Nephron progenitor cell (in vitro differentiated cells): ENCODE measurements around the gene DMPK.

Experiments used
- DNase-seq: peaks from one replicate; pipeline ENCODE4 v3.0.0; 2021
- H3K27ac Mint-ChIP-seq: 2 replicates; pipeline ENCODE4 v1.8.0; 2021; ENCODE audit warnings: mild to moderate bottlenecking, moderate library complexity, mixed read lengths
- H3K27me3 Mint-ChIP-seq: 2 replicates; pipeline ENCODE4 v1.8.0; 2021; ENCODE audit warnings: mild to moderate bottlenecking, low read depth, mixed read lengths; ENCODE audit not compliant: poor library complexity
- H3K36me3 Mint-ChIP-seq: 2 replicates; pipeline ENCODE4 v1.8.0; 2021; ENCODE audit warnings: low read depth, mixed read lengths
- H3K4me1 Mint-ChIP-seq: 2 replicates; pipeline ENCODE4 v1.8.0; 2021; ENCODE audit warnings: mixed read lengths
- H3K4me3 Mint-ChIP-seq: 2 replicates; pipeline ENCODE4 v1.8.0; 2021; ENCODE audit warnings: mild to moderate bottlenecking, moderate library complexity, mixed read lengths
- H3K9me3 Mint-ChIP-seq: 2 replicates; pipeline ENCODE4 v1.8.0; 2021; ENCODE audit warnings: mild to moderate bottlenecking, moderate library complexity, mixed read lengths
- TF ChIP-seq, protein P1 (sequence below): fragments of 200-600 bp; sonication (generic); IDR thresholded peaks from 2 replicates; pipeline ENCODE4 v1.5.0; 2021; ENCODE audit warnings: antibody characterized with exemption

DMPK gene

GRCh38 chr19:45817010-45817724, 34.9 kb upstream of the DMPK start:
- peaks cover 6% of the 10 kb centered on the region for H3K27me3 Mint-ChIP-seq
- DNase-seq, result peak; percentile 99
- peaks cover 53% of the 10 kb centered on the region for H3K4me1 Mint-ChIP-seq
- H3K36me3 Mint-ChIP-seq, result peaks cover 8% of the 10 kb centered on the region
- H3K4me3 Mint-ChIP-seq, result peak overlapping the region; percentile 72
- no peaks in the 10 kb centered on the region for H3K9me3 Mint-ChIP-seq
- TF ChIP-seq, protein P1, sequence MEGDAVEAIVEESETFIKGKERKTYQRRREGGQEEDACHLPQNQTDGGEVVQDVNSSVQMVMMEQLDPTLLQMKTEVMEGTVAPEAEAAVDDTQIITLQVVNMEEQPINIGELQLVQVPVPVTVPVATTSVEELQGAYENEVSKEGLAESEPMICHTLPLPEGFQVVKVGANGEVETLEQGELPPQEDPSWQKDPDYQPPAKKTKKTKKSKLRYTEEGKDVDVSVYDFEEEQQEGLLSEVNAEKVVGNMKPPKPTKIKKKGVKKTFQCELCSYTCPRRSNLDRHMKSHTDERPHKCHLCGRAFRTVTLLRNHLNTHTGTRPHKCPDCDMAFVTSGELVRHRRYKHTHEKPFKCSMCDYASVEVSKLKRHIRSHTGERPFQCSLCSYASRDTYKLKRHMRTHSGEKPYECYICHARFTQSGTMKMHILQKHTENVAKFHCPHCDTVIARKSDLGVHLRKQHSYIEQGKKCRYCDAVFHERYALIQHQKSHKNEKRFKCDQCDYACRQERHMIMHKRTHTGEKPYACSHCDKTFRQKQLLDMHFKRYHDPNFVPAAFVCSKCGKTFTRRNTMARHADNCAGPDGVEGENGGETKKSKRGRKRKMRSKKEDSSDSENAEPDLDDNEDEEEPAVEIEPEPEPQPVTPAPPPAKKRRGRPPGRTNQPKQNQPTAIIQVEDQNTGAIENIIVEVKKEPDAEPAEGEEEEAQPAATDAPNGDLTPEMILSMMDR, result peak; percentile 99
- H3K27ac Mint-ChIP-seq, result no peak overlapping the region

- H3K27ac Mint-ChIP-seq, result peak overlapping the region; percentile 48
- peak overlapping the region; percentile 87 for H3K4me3 Mint-ChIP-seq
These were observed 34.1 kb upstream of the DMPK start for GRCh38 chr19:45816236-45817009.

GRCh38 chr19:45815481-45816216, 33.4 kb upstream of the DMPK start:
- Mint-ChIP-seq H3K4me3 (peak overlapping the region; percentile 87), H3K4me1 (peaks cover 43% of the 10 kb centered on the region), H3K9me3 (no peaks in the 10 kb centered on the region), H3K27me3 (peaks cover 6% of the 10 kb centered on the region), H3K27ac (peak overlapping the region; percentile 54), H3K36me3 (no peaks in the 10 kb centered on the region)
- peak; percentile 81 for DNase-seq
- TF ChIP-seq, protein P1, result no peak

More at GRCh38 chr19:45816236-45817009, 34.1 kb upstream of the DMPK start:
- H3K27me3 Mint-ChIP-seq, result peaks cover 6% of the 10 kb centered on the region
- H3K9me3 Mint-ChIP-seq, result no peaks in the 10 kb centered on the region
- no peak for DNase-seq
- H3K36me3 Mint-ChIP-seq, result peaks cover 4% of the 10 kb centered on the region
- H3K4me1 Mint-ChIP-seq, result peaks cover 49% of the 10 kb centered on the region
- TF ChIP-seq, protein P1, result no peak

GRCh38 chr19:45814851-45815480, 32.7 kb upstream of the DMPK start, which contains the start of gene RSPH6A:
Gene RSPH6A, minus strand, starts transcription at chr19:45815308. Its CDS starts 132 bp downstream, at chr19:45815176.
- peak within 1 kb of the TSS; percentile 87 for H3K4me3 Mint-ChIP-seq
- peak within 1 kb of the TSS; percentile 54 for H3K27ac Mint-ChIP-seq
- peak; percentile 30 for DNase-seq
- TF ChIP-seq, protein P1, result no peak
- no peaks in the 10 kb centered on the region for H3K9me3 Mint-ChIP-seq
- peaks cover 6% of the 10 kb centered on the region for H3K27me3 Mint-ChIP-seq
- H3K4me1 Mint-ChIP-seq, result peaks cover 40% of the 10 kb centered on the region
- H3K36me3 Mint-ChIP-seq, result no peaks in the 10 kb centered on the region

GRCh38 chr19:45814166-45814780, 32.0 kb upstream of the DMPK start:
- H3K4me3 Mint-ChIP-seq, result peak overlapping the region; percentile 75
- H3K9me3 Mint-ChIP-seq, result no peaks in the 10 kb centered on the region
- TF ChIP-seq, protein P1, result no peak
- peaks cover 9% of the 10 kb centered on the region for H3K27me3 Mint-ChIP-seq
- H3K4me1 Mint-ChIP-seq, result peaks cover 39% of the 10 kb centered on the region
- DNase-seq, result no peak
- H3K36me3 Mint-ChIP-seq, result no peaks in the 10 kb centered on the region
- no peak overlapping the region for H3K27ac Mint-ChIP-seq
